H1 (cell line): ENCODE results near the gene CYB561. TPM values are rescaled to one million over a fixed set of nuclear protein-coding genes. Genes with fewer than 3 reads are reported as not detected.
A peak's percentile ranks its signal among the peaks of the same experiment; 100 is the strongest.

ENCODE experiments used
- CTCF ChIP-seq, 3 experiments: IDR thresholded peaks; 1 replicate in 2 of 3; 2 replicates in 1 of 3; pipeline versions ENCODE4 v1.5.1 to v1.6.1; 2011; ENCODE audit warnings: low read length in 3 of 3, mild to moderate bottlenecking in 3 of 3, inconsistent platforms in 2 of 3, low read depth in 1 of 3, moderate library complexity in 1 of 3; ENCODE audit not compliant: insufficient read depth in 1 of 3; ENCODE audit errors: control extremely low read depth in 1 of 3
- KDM4A ChIP-seq: IDR thresholded peaks from one replicate; pipeline ENCODE4 v1.7.1; 2012; ENCODE audit warnings: low read depth, mild to moderate bottlenecking, moderate library complexity, low read length, inconsistent platforms; ENCODE audit not compliant: severe bottlenecking
- polyA plus RNA-seq, 7 experiments: library from polyadenylated mRNA; depleted of rRNA in 3 of 7; stranded (reverse) in 5 of 7; unstranded in 2 of 7; fragments of >200 nt in 5 of 7; fragments of 200-250 nt in 2 of 7; gene quantifications; 1 replicate in 5 of 7; 2 replicates in 1 of 7; 4 replicates in 1 of 7; pipeline versions ENCODE4 v1.2.1 to v1.2.3, GENCODE V29; 2011 to 2013; ENCODE audit warnings: missing spikeins in 2 of 7, mixed read lengths in 2 of 7
- total RNA-seq: library from RNA; stranded (reverse); fragmentation: NEBNext Ultra II Directional; extraction: Animal tissue kit (Norgen Biotek cat#: 25700); gene quantifications from 2 replicates; pipeline ENCODE4 v1.2.1, GENCODE V29; 2021

Gene CYB561
- total and polyA plus RNA-seq, 2 of the 8 experiments (the other 6 are each of a cell fraction or from before 2014, with no cell fraction given) = 19.7 to 23.4 TPM

GRCh38 chr17:63405741-63406261 is 40.3 kb downstream of the CYB561 start (continued):
- TF ChIP-seq CTCF (IDR thresholded peaks at IDR 0.05; ENCODE audit: control extremely low read depth in 1 of 3, insufficient read depth in 1 of 3, low read depth in 1 of 3, low read length in 3 of 3) (peak in 2 of 3 experiments; percentile 49 to 68; a peak in 2 of 4 replicates), KDM4A (no peak)
